CD4-positive, alpha-beta T cell (primary cell): ENCODE results near the gene GMPR2. TPM values are rescaled to one million over a fixed set of nuclear protein-coding genes. Genes with fewer than 3 reads are reported as not detected.

ENCODE experiments used
- ATAC-seq: fragments of 200-7000 bp; cut with Tn5 transposase; one replicate; pipeline ENCODE4 v1.10.0; 2022; ENCODE audit warnings: mild to moderate bottlenecking; ENCODE audit not compliant: poor library complexity
- CTCF ChIA-PET: fragments of 350-600 bp; sonication (Branson Sonifier 250); formaldehyde crosslinking; loops from one replicate; lab custom pipeline; 2021; ENCODE audit warnings: antibody characterized with exemption, inconsistent platforms; lab: Charles Lee
- POLR2A ChIA-PET: fragments of 350-600 bp; sonication (Branson Sonifier 250); formaldehyde crosslinking; loops from one replicate; lab custom pipeline; 2021; ENCODE audit warnings: antibody characterized with exemption, inconsistent platforms; lab: Charles Lee
- DNase-seq, 14 experiments: peaks; one replicate each; pipeline ENCODE4 v3.0.0-alpha.2; 2013 to 2020; ENCODE audit warnings: mixed read lengths in 2 of 14
- H3K27ac ChIP-seq, 2 donors: one replicate each; pipeline versions ENCODE4 v1.5.1 to v1.7.0; 2013; ENCODE audit warnings: low read length in 2 of 2, low read depth in 1 of 2, mild to moderate bottlenecking in 1 of 2
- H3K27me3 ChIP-seq, 2 experiments: 1 replicate in 1 of 2; 2 replicates in 1 of 2; pipeline versions ENCODE4 v1.6.1 to v1.7.0; 2013; ENCODE audit warnings: low read length in 2 of 2, control low read depth in 1 of 2, mild to moderate bottlenecking in 1 of 2, moderate library complexity in 1 of 2; ENCODE audit not compliant: insufficient read depth in 2 of 2, control insufficient read depth in 1 of 2
- H3K36me3 ChIP-seq: one replicate; pipeline ENCODE4 v1.6.1; 2013; ENCODE audit warnings: low read length, control low read depth; ENCODE audit not compliant: insufficient read depth
- H3K4me1 ChIP-seq: one replicate; pipeline ENCODE4 v1.6.1; 2013; ENCODE audit warnings: low read length, control low read depth; ENCODE audit not compliant: insufficient read depth
- H3K4me3 ChIP-seq: one replicate; pipeline ENCODE4 v1.5.1; 2013; ENCODE audit warnings: mild to moderate bottlenecking, low read length, moderate library complexity
- H3K9me3 ChIP-seq, 2 experiments: 1 replicate in 1 of 2; 2 replicates in 1 of 2; pipeline versions ENCODE4 v1.6.1 to v1.7.0; 2013; ENCODE audit warnings: low read length in 2 of 2, mild to moderate bottlenecking in 2 of 2, control low read depth in 1 of 2, moderate library complexity in 1 of 2; ENCODE audit not compliant: control insufficient read depth in 1 of 2, insufficient read depth in 1 of 2
- H3K27ac Mint-ChIP-seq: one replicate; pipeline ENCODE4 v1.8.0; 2020; ENCODE audit warnings: mixed read lengths
- H3K27me3 Mint-ChIP-seq: one replicate; pipeline ENCODE4 v1.8.0; 2021; ENCODE audit warnings: mixed read lengths
- H3K36me3 Mint-ChIP-seq: one replicate; pipeline ENCODE4 v1.8.0; 2021; ENCODE audit warnings: low read depth, mixed read lengths
- H3K4me1 Mint-ChIP-seq: one replicate; pipeline ENCODE4 v1.8.0; 2021; ENCODE audit warnings: low read depth, mixed read lengths
- H3K4me3 Mint-ChIP-seq: one replicate; pipeline ENCODE4 v1.8.0; 2020; ENCODE audit warnings: mild to moderate bottlenecking, mixed read lengths
- H3K9me3 Mint-ChIP-seq: one replicate; pipeline ENCODE4 v1.8.0; 2020; ENCODE audit warnings: mixed read lengths
- intact Hi-C, 2 experiments: fragments of 100-400 bp; cut with DNase I in 1 of 2; cut with micrococcal nuclease in 1 of 2; formaldehyde crosslinking; loops; one replicate each; pipeline versions ENCODE4 v1.15.1 to v1.9.0; 2023 to 2025; cut with DNase I, micrococcal nuclease
- total RNA-seq, 174 experiments: library from RNA in 2 of 174; stranded (reverse) in 2 of 174; gene quantifications; one replicate each; pipeline ENCODE4 v1.2.3 and lab custom pipeline; 2021 to 2026
- TF ChIP-seq, protein P1 (sequence below): fragments of 200-600 bp; IDR thresholded peaks from one replicate; pipeline ENCODE4 v1.8.0; 2022; ENCODE audit warnings: antibody characterized with exemption, mild to moderate bottlenecking

The GMPR2 gene
- total RNA-seq, 2 experiments from 2014 or later = 22.2 to 24.8 TPM

DNA sequence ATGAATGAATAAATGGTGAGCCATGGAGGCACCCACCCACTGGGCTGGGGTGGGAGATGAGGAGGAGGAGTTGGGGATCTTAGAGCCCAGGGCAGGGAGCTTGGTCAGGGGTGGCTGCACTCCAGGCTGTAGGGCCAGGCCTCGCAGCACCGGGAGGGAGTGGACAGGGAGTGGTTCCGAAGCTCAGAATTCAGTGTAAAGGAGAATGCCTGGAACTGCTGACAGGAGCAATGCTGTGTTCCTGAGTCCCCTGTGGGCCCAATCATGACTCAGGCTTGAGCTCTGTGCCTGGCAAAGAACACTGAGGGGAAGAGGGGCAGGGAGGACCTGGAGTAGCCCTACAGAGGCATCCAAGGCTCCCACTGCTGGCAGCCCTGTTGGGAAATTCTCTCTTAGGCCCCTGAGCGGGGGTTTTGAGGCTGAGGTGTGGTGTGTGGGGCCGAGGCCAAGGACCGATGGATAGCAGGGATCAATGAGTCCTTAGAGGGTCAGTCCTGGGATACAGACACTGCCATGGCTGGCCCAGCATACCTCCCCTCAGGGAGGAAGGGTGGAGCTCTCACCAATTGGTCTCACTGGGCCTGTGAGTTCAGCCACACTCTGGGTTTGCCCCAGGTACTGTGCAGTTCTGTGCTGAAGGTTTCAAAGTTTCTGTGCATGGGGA, 48.2 kb downstream of the GMPR2 start:
- no peaks in the 10 kb centered on the region for H3K36me3 ChIP-seq
- Mint-ChIP-seq H3K27ac (no peak overlapping the region), H3K4me3 (no peak overlapping the region), H3K36me3 (no peaks in the 10 kb centered on the region), H3K27me3 (no peaks in the 10 kb centered on the region), H3K9me3 (no peaks in the 10 kb centered on the region), H3K4me1 (peaks cover 33% of the 10 kb centered on the region)
- ChIA-PET POLR2A (no interaction called here), CTCF (interaction anchor here (4.0 to 4.4 kb wide), 2 partner anchors 11 to 17 kb away, joined by 20 to 24 read pairs; partner anchors contain the start of genes DHRS1, NOP9 and RABGGTA)
- no peak for ATAC-seq
- no peaks in the 10 kb centered on the region for H3K9me3 ChIP-seq
- peaks cover 28% of the 10 kb centered on the region for H3K4me1 ChIP-seq
- no peak overlapping the region for H3K4me3 ChIP-seq
- no peak for DNase-seq
- TF ChIP-seq, protein P1, sequence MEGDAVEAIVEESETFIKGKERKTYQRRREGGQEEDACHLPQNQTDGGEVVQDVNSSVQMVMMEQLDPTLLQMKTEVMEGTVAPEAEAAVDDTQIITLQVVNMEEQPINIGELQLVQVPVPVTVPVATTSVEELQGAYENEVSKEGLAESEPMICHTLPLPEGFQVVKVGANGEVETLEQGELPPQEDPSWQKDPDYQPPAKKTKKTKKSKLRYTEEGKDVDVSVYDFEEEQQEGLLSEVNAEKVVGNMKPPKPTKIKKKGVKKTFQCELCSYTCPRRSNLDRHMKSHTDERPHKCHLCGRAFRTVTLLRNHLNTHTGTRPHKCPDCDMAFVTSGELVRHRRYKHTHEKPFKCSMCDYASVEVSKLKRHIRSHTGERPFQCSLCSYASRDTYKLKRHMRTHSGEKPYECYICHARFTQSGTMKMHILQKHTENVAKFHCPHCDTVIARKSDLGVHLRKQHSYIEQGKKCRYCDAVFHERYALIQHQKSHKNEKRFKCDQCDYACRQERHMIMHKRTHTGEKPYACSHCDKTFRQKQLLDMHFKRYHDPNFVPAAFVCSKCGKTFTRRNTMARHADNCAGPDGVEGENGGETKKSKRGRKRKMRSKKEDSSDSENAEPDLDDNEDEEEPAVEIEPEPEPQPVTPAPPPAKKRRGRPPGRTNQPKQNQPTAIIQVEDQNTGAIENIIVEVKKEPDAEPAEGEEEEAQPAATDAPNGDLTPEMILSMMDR = no peak
- no peaks in the 10 kb centered on the region for H3K27me3 ChIP-seq
- no peak overlapping the region for H3K27ac ChIP-seq
- intact Hi-C loops = no loop called here

DNA sequence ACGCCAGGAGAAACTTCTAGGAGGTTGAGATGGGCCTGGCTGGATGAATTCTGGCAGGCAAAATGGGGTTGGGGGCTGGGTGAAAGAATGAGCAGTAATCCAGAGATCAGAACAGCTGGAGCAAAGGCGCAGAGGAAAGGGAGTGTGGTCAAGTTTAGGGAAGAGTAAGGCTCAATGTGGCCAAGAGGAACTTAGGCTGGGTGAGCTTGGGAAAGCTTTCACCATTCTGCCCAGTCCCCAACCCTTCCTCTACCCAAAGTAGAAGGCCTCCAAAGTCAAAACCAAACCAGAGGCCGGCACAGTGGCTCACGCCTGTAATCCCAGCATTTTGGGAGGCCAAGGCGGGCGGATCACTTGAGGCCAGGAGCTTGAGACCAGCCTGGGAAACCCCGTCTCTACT, 48.9 kb downstream of the GMPR2 start:
- peaks cover 28% of the 10 kb centered on the region for H3K4me1 ChIP-seq
- H3K9me3 ChIP-seq = no peaks in the 10 kb centered on the region
- H3K36me3 ChIP-seq = no peaks in the 10 kb centered on the region
- TF ChIP-seq, protein P1 = no peak
- POLR2A ChIA-PET = no interaction called here
- Mint-ChIP-seq H3K36me3 (no peaks in the 10 kb centered on the region), H3K27me3 (no peaks in the 10 kb centered on the region), H3K27ac (no peak overlapping the region), H3K4me1 (peaks cover 32% of the 10 kb centered on the region), H3K9me3 (no peaks in the 10 kb centered on the region), H3K4me3 (no peak overlapping the region)
- ATAC-seq (no peak), DNase-seq (no peak)
- no peak overlapping the region for H3K27ac ChIP-seq
- intact Hi-C loops = no loop called here
- H3K4me3 ChIP-seq = no peak overlapping the region
- H3K27me3 ChIP-seq = no peaks in the 10 kb centered on the region
- CTCF ChIA-PET = interaction anchor here (4.0 to 4.4 kb wide), 2 partner anchors 11 to 16 kb away, joined by 20 to 24 read pairs; partner anchors contain the start of genes DHRS1, NOP9 and RABGGTA

GRCh38 chr14:24282736-24283135, 50.0 kb downstream of the GMPR2 start:
- DNase-seq = no peak
- ATAC-seq = no peak

More at GRCh38 chr14:24282736-24283135, 50.0 kb downstream of the GMPR2 start:
- no peaks in the 10 kb centered on the region for H3K36me3 Mint-ChIP-seq
- no peaks in the 10 kb centered on the region for H3K36me3 ChIP-seq
- no peaks in the 10 kb centered on the region for H3K9me3 Mint-ChIP-seq
- H3K4me1 ChIP-seq = peaks cover 26% of the 10 kb centered on the region
- H3K4me1 Mint-ChIP-seq = peaks cover 25% of the 10 kb centered on the region
- H3K4me3 ChIP-seq = no peak overlapping the region
- no peaks in the 10 kb centered on the region for H3K9me3 ChIP-seq
- no peak overlapping the region for H3K27ac ChIP-seq
- H3K27me3 Mint-ChIP-seq = no peaks in the 10 kb centered on the region
- intact Hi-C loops = no loop called here
- CTCF ChIA-PET = interaction anchor here (0.8 kb wide), 1 partner anchor 14 kb away, joined by 3 read pairs; no protein-coding TSS in a partner anchor
- no peak overlapping the region for H3K27ac Mint-ChIP-seq
- H3K4me3 Mint-ChIP-seq = no peak overlapping the region
- no peaks in the 10 kb centered on the region for H3K27me3 ChIP-seq
- POLR2A ChIA-PET = no interaction called here
- TF ChIP-seq, protein P1 = no peak
